ENCODE results near the gene OPCML. TPM values are rescaled to one million over a fixed set of nuclear protein-coding genes. Genes with fewer than 3 reads are reported as not detected.

Gene OPCML
- total and polyA plus RNA-seq, 2 of the 13 experiments (the other 11 are each of a cell fraction or from before 2014, with no cell fraction given), result not detected

DNA sequence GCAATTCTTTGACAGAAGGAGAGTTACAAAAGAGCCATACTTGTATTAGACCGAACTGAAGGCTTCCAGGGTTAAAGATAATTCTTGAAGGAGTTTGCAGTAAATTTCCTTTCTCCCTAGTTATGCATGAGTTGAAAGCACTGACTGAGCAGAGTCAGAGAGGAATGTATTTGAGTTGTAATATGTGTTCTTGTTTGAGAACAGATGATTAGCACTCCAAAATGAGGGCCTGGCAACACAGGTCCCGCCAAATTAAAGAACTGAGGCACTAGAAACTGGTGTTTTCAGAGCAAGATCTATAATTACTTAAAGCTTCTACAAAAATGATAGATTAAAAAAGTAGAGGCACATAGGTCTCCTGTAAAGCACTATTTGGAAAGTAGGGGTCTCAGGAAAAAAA, 970.4 kb downstream of the OPCML start:
- no peaks in the 10 kb centered on the region for H3K27me3 ChIP-seq (ENCODE audit: control insufficient read depth in 1 of 2, insufficient read depth in 2 of 2, low read length in 2 of 2)
- intact Hi-C loops (cut with micrococcal nuclease; ENCODE audit: unreplicated experiment) (no loop called here), in situ Hi-C loops (cut with HindIII; ENCODE audit: extremely low pct_ligation_motif_present, low pct_unique_long_range_greater_than_20kb) (no loop called here)
- no peak overlapping the region for H2AFZ ChIP-seq (ENCODE audit: low read length)
- no peak for TF ChIP-seq ZNF782 (CRISPR knock-in tag; IDR thresholded peaks at IDR 0.05; ENCODE audit: borderline replicate concordance)
- no peak for TF ChIP-seq TOPORS (CRISPR knock-in tag; IDR thresholded peaks at IDR 0.05)
- no peak for TF ChIP-seq TBP (CRISPR knock-in tag; IDR thresholded peaks at IDR 0.05)
- TF ChIP-seq ZNF251 (CRISPR knock-in tag; IDR thresholded peaks at IDR 0.05), result no peak
- TF ChIP-seq ZBTB34 (CRISPR knock-in tag; IDR thresholded peaks at IDR 0.05), result no peak
- TF ChIP-seq GATAD2A (CRISPR knock-in tag; IDR thresholded peaks at IDR 0.05), result no peak
- TF ChIP-seq FOXA3 (CRISPR knock-in tag; IDR thresholded peaks at IDR 0.05), result no peak
- TF ChIP-seq ZBTB8A (CRISPR knock-in tag; IDR thresholded peaks at IDR 0.05; ENCODE audit: borderline replicate concordance, low read depth), result no peak
- TF ChIP-seq ZFYVE20 (CRISPR knock-in tag; IDR thresholded peaks at IDR 0.05; ENCODE audit: borderline replicate concordance, low read depth), result no peak
- TF ChIP-seq PAX8 (CRISPR knock-in tag; IDR thresholded peaks at IDR 0.05; ENCODE audit: borderline replicate concordance), result no peak
- TF ChIP-seq, protein P1, sequence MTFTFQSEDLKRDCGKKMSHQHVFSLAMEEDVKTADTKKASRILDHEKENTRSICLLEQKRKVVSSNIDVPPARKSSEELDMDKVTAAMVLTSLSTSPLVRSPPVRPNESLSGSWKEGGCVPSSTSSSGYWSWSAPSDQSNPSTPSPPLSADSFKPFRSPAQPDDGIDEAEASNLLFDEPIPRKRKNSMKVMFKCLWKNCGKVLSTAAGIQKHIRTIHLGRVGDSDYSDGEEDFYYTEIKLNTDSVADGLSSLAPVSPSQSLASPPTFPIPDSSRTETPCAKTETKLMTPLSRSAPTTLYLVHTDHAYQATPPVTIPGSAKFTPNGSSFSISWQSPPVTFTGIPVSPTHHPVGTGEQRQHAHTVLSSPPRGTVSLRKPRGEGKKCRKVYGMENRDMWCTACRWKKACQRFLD (CRISPR knock-in tag; IDR thresholded peaks at IDR 0.05; ENCODE audit: borderline replicate concordance), result no peak
- TF ChIP-seq SOX13 (IDR thresholded peaks at IDR 0.05), result no peak
- no peak for TF ChIP-seq SOX13 (CRISPR knock-in tag; conservative IDR thresholded peaks at IDR 0.05 in 1 of 2, IDR thresholded peaks at IDR 0.05 in 1 of 2)
- TF ChIP-seq, protein P2, sequence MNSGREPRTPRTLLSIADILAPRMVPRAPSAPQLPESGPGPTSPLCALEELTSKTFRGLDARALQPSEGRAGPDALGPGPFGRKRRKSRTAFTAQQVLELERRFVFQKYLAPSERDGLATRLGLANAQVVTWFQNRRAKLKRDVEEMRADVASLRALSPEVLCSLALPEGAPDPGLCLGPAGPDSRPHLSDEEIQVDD (CRISPR knock-in tag; IDR thresholded peaks at IDR 0.05; ENCODE audit: borderline replicate concordance), result no peak
- no peak for TF ChIP-seq ARNT2 (CRISPR knock-in tag; IDR thresholded peaks at IDR 0.05; ENCODE audit: low read depth)
- no peak for TF ChIP-seq NFIC (IDR thresholded peaks at IDR 0.05; ENCODE audit: low read length)
- no peak for TF ChIP-seq IRF9 (CRISPR knock-in tag; IDR thresholded peaks at IDR 0.05; ENCODE audit: borderline replicate concordance)
- no peak for TF ChIP-seq CREB1 (IDR thresholded peaks at IDR 0.05)
- no peak for TF ChIP-seq CREB1 (CRISPR knock-in tag; IDR thresholded peaks at IDR 0.05)
- no peak for TF ChIP-seq ZNF605 (CRISPR knock-in tag; IDR thresholded peaks at IDR 0.05)
- no peak for TF ChIP-seq ZNF317 (CRISPR knock-in tag; IDR thresholded peaks at IDR 0.05)
- TF ChIP-seq GLMP (CRISPR knock-in tag; IDR thresholded peaks at IDR 0.05; ENCODE audit: borderline replicate concordance), result no peak
- H3K27ac ChIP-seq (ENCODE audit: extremely low read length, insufficient read depth, low read length), result no peak overlapping the region
- CTCF ChIA-PET (ENCODE audit: low intra/inter-chr PET ratio, low total read pairs), result no interaction called here
- POLR2A ChIA-PET, result no interaction called here
- H3K4me3 ChIP-seq (replicated peaks in 1 of 3; ENCODE audit: insufficient read depth in 1 of 3, low read depth in 2 of 3, low read length in 3 of 3), result no peak overlapping the region
- no peak for ATAC-seq
- H3K4me1 ChIP-seq (ENCODE audit: insufficient read depth, low read length), result no peaks in the 10 kb centered on the region
- no peaks in the 10 kb centered on the region for H3K36me3 ChIP-seq (replicated peaks in 1 of 2; ENCODE audit: control insufficient read depth in 1 of 2, insufficient read depth in 2 of 2, low read length in 2 of 2)
- H3K79me2 ChIP-seq (ENCODE audit: insufficient read depth, low read length), result no peaks in the 10 kb centered on the region
- no peak overlapping the region for H3K9ac ChIP-seq (ENCODE audit: insufficient read depth, low read depth, low read length)
- no peak for FAIRE-seq
- WGBS (ENCODE audit: low lambda C conversion rate), result 4% methylated on average over 2 of the region's 2 CpGs
- no peak overlapping the region for H3K4me2 ChIP-seq (ENCODE audit: low read depth, low read length)
- no peaks in the 10 kb centered on the region for H4K20me1 ChIP-seq (ENCODE audit: insufficient read depth, low read length)
- H3K9me3 ChIP-seq (ENCODE audit: low read length), result peaks cover 96% of the 10 kb centered on the region
- BruUV-seq (replicated peaks), result no TSS peak
- no peak for DNase-seq (ENCODE audit: low spot score)

All from HepG2 (cell line).